Peyer's patch (tissue), 4 donors: Measurements from ENCODE around the gene PTRHD1.
A peak's percentile ranks its signal among the peaks of the same experiment; 100 is the strongest.

Experiments
- CTCF ChIP-seq, 6 experiments: fragments of 450-650 bp in 4 of 6; fragments of 200-600 bp in 2 of 6; sonication (generic) in 1 of 6; IDR thresholded peaks; one replicate each; pipeline ENCODE4 v1.5.1; 2017 to 2019; ENCODE audit warnings: antibody characterized with exemption in 6 of 6, mild to moderate bottlenecking in 3 of 6, moderate library complexity in 1 of 6
- POLR2A ChIP-seq, 2 donors: fragments of 450-650 bp; IDR thresholded peaks; one replicate each; pipeline ENCODE4 v1.5.1; 2017; ENCODE audit warnings: antibody characterized with exemption in 2 of 2, mild to moderate bottlenecking in 2 of 2, moderate library complexity in 2 of 2

- peak; percentile 58 to 91 (median 84) for TF ChIP-seq CTCF (IDR thresholded peaks at IDR 0.05)
- no peak for TF ChIP-seq POLR2A (IDR thresholded peaks at IDR 0.05)
Measured at GRCh38 chr2:24827321-24828237, 34.4 kb upstream of the PTRHD1 start.
